AG20443 (cell line): Measurements from ENCODE around the gene AQP9.
"Not testable (repeated sequence)": the region's sequence is repeated elsewhere in the genome, so short reads cannot be mapped to it uniquely, and the experiment has no call there.

Source experiments
- DNase-seq: peaks from one replicate; pipeline ENCODE4 v3.0.0; 2012; ENCODE audit warnings: low spot score, mixed read lengths

The AQP9 gene

GRCh38 chr15:58138106-58138505 is at the start of gene AQP9:
Gene AQP9, plus strand, starts transcription at chr15:58138381. Its CDS starts 185 bp downstream, at chr15:58138566.
- no peak for DNase-seq

GRCh38 chr15:58095415-58095814 is 42.8 kb upstream of the AQP9 start:
- no peak for DNase-seq

- DNase-seq: no peak
Observed at GRCh38 chr15:58096529-58097084, 41.6 kb upstream of the AQP9 start.

- DNase-seq: no peak
Observed at GRCh38 chr15:58103482-58103881, 34.7 kb upstream of the AQP9 start.

- no peak for DNase-seq
Observed at GRCh38 chr15:58108117-58108516, 30.1 kb upstream of the AQP9 start.

- no peak for DNase-seq
Observed at GRCh38 chr15:58109419-58109818, 28.8 kb upstream of the AQP9 start.

GRCh38 chr15:58110999-58111717 is 27.0 kb upstream of the AQP9 start:
- no peak for DNase-seq

- DNase-seq: no peak
Observed at GRCh38 chr15:58111718-58112104, 26.5 kb upstream of the AQP9 start.

GRCh38 chr15:58113358-58113757 is 24.8 kb upstream of the AQP9 start:
- not testable (repeated sequence) for DNase-seq

GRCh38 chr15:58114388-58114787 is 23.8 kb upstream of the AQP9 start:
- DNase-seq: no peak

- no peak for DNase-seq
Observed at GRCh38 chr15:58114812-58115211, 23.4 kb upstream of the AQP9 start.

- peak; percentile 39 for DNase-seq
Observed at GRCh38 chr15:58115692-58116091, 22.5 kb upstream of the AQP9 start.

GRCh38 chr15:58117619-58118018 is 20.6 kb upstream of the AQP9 start:
- no peak for DNase-seq

- DNase-seq: no peak
Observed at GRCh38 chr15:58118272-58118671, 19.9 kb upstream of the AQP9 start.

- DNase-seq: no peak
Observed at GRCh38 chr15:58119016-58119415, 19.2 kb upstream of the AQP9 start.

GRCh38 chr15:58124585-58124984 is 13.6 kb upstream of the AQP9 start:
- DNase-seq: no peak

- no peak for DNase-seq
Observed at GRCh38 chr15:58125333-58125732, 12.8 kb upstream of the AQP9 start.

GRCh38 chr15:58134886-58135285 is 3.3 kb upstream of the AQP9 start:
- DNase-seq: no peak

- no peak for DNase-seq
Observed at GRCh38 chr15:58135511-58136174, 2.5 kb upstream of the AQP9 start.

- DNase-seq: no peak
Observed at GRCh38 chr15:58136731-58137130, 1.4 kb upstream of the AQP9 start.

GRCh38 chr15:58137686-58138085 is 495 bp upstream of the AQP9 start:
- DNase-seq: no peak

- DNase-seq: peak; percentile 66
Observed at GRCh38 chr15:58139276-58139988, 1.3 kb downstream of the AQP9 start.

- DNase-seq: no peak
Observed at GRCh38 chr15:58139989-58140522, 1.9 kb downstream of the AQP9 start.
